CD4-positive, alpha-beta T cell treated with Interleukin-17A for 4 hours (primary cell): ENCODE measurements around the gene PNPLA7.
"Not testable (repeated sequence)": the region's sequence is repeated elsewhere in the genome, so short reads cannot be mapped to it uniquely, and the experiment has no call there.

ENCODE experiments used
- DNase-seq: peaks from one replicate; pipeline ENCODE4 v3.0.0-alpha.2; 2020; ENCODE audit warnings: mixed read lengths

The PNPLA7 gene

DNA sequence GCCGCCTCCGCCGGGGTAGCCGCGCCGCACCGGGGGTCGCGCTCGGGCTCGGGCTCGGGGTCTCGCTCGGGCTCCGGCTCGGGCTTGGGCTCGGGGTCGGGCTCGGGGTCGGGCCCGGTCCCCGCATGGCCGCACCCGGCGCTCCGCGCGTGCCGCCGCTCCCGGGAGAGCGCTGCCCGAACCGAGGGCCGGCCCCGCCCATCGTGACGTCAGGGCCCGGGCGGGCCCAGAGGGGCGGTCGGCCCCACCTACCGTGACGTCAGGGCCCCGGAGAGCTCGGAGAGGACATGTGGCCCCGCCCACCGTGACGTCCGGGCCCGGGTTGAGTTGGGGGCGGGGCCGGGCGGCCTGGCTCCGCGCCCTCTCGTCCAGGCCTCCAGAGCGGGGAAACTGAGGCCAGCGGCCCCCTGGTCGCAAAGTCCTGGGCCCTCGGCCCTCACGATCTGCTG lies 91.0 kb downstream of the PNPLA7 start, which contains the start of gene NSMF:
Gene NSMF (minus strand): TSS at position 183 of the 449 bp plus-strand sequence. CDS start 232 bp downstream, outside the sequence.
- peak; percentile 97 for DNase-seq

GRCh38 chr9:137458194-137459151 lies 91.7 kb downstream of the PNPLA7 start:
- no peak for DNase-seq

- no peak for DNase-seq
Observed at GRCh38 chr9:137457406-137458193, 92.6 kb downstream of the PNPLA7 start.

- no peak for DNase-seq
Observed at GRCh38 chr9:137456864-137457405, 93.3 kb downstream of the PNPLA7 start.

- no peak for DNase-seq
Observed at GRCh38 chr9:137456061-137456863, 93.9 kb downstream of the PNPLA7 start.

- no peak for DNase-seq
Observed at GRCh38 chr9:137455359-137455991, 94.7 kb downstream of the PNPLA7 start.

DNA sequence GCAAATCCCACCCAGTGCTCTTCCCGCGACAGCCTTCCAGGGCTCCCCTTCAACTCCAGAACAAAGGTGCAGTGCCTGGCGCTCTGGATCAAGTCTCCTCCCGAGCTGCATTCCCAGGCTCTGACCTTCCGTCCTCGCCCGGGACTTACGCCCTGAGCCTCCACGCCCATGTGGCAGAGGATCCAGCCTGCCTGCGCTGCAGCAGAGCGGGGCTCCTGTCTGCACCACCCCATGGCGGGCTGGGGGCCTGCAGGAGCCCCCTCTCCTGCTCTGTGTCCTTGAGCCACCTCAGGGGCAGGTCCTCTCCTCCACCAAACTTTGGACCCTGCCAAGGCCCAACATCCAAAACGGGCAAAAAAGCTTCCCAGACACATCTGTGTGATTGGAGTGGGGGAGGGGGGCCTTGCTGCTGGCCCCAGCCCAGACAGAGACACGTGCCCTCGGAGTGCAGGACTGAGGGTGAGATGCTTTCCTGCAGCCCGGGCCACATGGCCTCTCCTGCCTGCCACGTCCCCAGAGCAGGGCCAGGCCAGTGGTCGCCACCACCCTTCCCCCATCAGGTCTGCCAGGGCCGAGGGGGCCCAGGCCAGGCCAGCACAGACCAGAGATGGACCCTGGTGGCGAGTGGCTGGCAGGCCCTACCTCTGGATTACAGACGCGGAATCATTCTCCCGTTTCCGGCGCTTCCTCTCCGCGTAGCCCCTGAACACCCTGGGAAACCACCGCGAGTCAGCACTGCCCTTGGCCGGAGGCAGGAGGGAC lies 95.4 kb downstream of the PNPLA7 start:
- no peak for DNase-seq

- peak; percentile 47 for DNase-seq
Observed at GRCh38 chr9:137454145-137454596, 96.0 kb downstream of the PNPLA7 start.

GRCh38 chr9:137453643-137454081 lies 96.5 kb downstream of the PNPLA7 start:
- DNase-seq = peak; percentile 61

DNA sequence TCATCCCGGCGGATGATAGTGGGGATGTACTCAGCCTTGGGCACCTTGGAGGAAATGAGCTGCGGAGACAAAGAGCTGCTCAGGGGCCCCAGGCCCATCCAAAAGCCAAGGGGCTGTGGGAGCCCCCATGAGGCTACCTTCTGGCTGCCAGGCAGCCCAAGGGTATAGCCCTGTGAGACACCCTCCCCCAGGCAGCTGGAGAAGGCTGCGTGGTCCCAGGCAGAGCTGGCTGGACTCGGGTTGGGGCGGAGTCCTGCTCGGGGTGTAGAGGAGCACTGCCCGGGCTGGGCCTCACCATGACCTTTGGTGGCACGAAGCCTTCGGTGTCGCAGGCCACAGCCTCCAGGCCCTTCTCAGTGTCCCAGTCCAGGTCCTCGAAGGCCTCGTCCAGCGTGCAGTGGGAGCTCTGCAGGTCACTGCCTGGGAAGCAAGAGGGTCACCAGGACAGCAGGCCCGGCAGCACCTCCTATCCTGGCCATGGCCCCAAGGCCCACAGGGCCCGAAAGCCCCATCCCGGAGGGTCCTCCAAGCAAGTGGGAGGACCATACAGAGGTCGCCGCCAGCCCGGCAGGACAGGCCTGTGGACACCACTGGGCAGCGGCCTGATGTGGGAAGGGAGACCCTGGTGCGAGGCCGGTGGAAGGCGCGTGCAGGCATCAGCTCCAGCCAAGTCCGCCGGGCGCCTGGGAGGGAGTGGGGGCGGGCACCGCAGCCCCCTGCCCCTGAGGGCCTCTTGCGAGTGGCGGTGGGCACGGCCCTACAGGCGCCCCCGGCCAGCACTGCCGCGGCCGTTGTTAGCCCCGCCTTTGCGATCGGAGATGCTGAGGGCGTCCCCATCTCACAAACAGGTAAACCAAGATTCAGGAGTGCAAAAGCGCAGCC lies 97.2 kb downstream of the PNPLA7 start:
- DNase-seq = no peak

DNA sequence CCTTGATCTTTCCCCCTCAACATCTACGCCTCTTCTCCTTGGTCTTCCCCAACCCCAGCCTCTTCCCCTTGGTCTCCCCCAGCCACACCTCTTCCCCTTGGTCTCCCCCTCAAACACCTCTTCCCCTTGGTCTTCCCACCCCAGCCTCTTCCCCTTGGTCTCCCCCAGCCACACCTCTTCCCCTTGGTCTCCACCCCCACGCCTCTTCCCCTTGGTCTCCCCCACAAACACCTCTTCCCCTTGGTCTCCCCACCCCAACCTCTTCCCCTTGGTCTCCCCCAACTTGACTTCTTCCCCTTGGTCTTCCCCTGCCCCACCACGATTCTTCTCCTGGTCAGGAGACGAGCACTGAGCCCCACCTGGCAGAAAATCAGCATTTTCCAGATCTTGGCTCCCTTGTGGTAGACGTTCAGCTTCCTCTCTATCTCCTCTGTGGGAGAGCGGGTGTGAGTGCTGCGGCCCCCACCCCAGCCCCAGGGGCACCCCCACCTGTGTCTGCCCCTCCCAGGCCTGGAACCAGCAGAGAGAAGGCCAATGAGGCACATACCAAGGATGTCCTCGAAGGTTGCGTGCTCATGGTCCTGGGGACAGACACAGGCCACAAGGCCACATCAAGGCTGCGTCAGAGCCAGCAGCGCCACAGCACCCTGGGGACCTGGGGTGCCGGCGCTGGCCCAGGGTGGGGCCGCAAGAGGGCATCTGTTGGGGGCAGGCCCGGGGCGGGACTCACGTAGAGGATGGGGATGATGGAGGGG lies 98.0 kb downstream of the PNPLA7 start:
- no peak for DNase-seq

DNA sequence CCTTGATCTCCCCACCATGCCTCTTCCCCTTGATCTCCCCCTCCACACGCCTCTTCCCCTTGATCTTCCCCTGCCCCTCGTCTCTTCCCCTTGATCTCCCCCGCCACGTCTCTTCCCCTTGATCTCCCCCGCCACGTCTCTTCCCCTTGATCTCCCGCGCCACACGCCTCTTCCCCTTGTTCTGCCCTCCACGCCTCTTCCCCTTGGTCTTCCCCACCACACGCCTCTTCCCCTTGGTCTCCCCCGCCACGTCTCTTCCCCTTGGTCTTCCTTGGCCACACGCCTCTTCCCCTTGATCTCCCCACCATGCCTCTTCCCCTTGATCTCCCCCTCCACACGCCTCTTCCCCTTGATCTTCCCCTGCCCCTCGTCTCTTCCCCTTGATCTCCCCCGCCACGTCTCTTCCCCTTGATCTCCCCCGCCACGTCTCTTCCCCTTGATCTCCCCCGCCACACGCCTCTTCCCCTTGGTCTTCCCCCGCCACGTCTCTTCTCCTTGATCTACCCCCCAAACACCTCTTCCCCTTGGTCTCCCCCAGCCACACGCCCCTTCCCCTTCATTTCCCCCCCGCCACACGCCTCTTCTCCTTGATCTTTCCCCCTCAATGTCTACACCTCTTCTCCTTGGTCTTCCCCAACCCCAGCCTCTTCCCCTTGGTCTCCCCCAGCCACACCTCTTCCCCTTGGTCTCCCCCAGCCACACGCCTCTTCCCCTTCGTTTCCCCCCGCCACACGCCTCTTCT lies 98.8 kb downstream of the PNPLA7 start:
- not testable (repeated sequence) for DNase-seq

DNA sequence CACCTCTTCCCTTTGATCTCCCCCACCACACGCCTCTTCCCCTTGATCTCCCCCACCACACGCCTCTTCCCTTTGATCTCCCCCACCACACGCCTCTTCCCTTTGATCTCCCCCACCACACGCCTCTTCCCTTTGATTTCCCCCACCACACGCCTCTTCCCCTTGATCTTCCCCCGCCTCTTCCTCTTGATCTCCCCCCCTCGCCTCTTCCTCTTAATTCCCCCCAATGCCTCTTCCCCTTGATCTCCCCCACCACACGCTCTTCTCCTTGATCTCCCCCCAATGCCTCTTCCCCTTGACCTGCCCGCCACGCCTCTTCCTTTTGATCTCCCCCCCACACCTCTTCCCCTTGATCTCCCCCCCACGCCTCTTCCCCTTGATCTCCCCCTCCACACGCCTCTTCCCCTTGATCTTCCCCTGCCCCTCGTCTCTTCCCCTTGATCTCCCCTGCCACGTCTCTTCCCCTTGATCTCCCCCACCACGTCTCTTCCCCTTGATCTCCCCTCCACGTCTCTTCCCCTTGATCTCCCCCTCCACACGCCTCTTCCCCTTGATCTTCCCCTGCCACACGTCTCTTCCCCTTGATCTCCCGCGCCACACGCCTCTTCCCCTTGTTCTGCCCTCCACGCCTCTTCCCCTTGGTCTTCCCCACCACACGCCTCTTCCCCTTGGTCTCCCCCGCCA lies 99.5 kb downstream of the PNPLA7 start:
- DNase-seq = peak; percentile 54

DNA sequence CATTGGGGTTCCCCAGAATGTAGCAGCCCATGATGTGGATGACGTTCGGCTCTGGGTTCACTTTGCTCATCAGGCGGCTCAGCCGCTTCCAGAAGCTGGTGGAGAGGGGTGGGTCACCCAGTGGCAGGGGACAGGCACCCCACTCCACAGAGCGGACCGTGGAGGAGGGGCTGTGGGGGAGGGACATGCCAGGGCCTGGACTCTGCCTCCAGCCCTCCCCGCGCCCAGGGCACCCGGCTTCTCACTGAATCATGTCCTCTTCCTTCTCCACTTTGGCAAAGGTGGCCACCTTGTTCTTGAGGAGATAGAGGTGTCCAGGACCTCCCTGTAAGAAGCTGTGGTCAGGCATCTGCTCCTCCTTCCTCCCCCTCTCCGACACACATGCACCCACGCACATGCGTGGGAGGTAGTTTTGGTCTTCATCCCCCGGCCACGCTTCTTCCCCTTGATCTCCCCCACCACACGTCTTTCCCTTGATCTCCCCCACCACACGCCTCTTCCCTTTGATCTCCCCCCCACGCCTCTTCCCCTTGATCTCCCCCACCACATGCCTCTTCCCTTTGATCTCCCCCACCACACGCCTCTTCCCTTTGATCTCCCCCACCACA lies 100.2 kb downstream of the PNPLA7 start:
- peak; percentile 48 for DNase-seq

GRCh38 chr9:137449081-137449844 lies 100.9 kb downstream of the PNPLA7 start:
- peak; percentile 32 for DNase-seq

DNA sequence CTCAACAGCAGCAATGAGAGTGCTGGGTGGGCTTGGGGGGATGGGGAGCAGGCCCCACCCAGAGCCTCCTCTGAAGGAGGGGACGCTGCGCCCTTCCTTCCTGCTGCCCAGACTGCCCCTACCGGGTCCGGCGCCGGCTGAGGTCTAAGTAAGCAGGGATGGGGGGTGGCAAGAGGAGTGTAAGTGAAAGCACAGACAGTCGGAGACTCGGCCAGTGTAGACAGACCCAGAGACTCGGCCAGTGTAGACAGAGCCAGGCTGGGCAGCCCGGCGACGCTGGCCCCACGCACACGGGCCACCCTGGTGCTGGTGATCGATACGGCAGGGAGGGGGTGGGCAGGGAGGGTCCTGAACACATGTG lies 101.6 kb downstream of the PNPLA7 start:
- DNase-seq = peak; percentile 4
